K562 (cell line): Measurements from ENCODE around the gene NAGS. TPM values are rescaled to one million over a fixed set of nuclear protein-coding genes. Genes with fewer than 3 reads are reported as not detected.

Experiments used
- SETDB1 ChIP-seq: IDR thresholded peaks from one replicate; pipeline ENCODE4 v1.6.1; 2012; ENCODE audit warnings: low read length, control low read depth, inconsistent platforms
- SPI1 ChIP-seq: IDR thresholded peaks from 2 replicates; pipeline ENCODE4 v1.6.1; 2011; ENCODE audit warnings: low read depth, low read length, control low read depth, borderline replicate concordance
- U2AF2 ChIP-seq: fragments of 200-400 bp; formaldehyde crosslinking; optimal IDR thresholded peaks from 2 replicates; pipeline ENCODE3; 2017; ENCODE audit warnings: low read depth, mild to moderate bottlenecking, low read length
- ZNF785 ChIP-seq: fragments of 250-450 bp; sonication (Bioruptor Pico); IDR thresholded peaks from 2 replicates; pipeline ENCODE4 v1.4.0; 2020; ENCODE audit warnings: mild to moderate bottlenecking
- polyA plus RNA-seq, 8 experiments: library from polyadenylated mRNA; depleted of rRNA in 4 of 8; stranded (reverse) in 5 of 8; unstranded in 3 of 8; fragments of >200 nt; fragmentation: Nextera tagmentation in 2 of 8; fragmentation: Illumina TruSeq in 1 of 8; extraction: Ambion mirVana in 2 of 8; extraction: Trizol in 1 of 8; gene quantifications; 2 replicates each; pipeline versions ENCODE4 v1.2.1 to v1.2.3, GENCODE V29; 2011 to 2014; ENCODE audit warnings: inconsistent platforms in 1 of 8, missing spikeins in 1 of 8
- total RNA-seq, 7 experiments: library from RNA; depleted of rRNA in 6 of 7; stranded (reverse); fragments of >200 nt in 6 of 7; fragmentation: Illumina TruSeq in 2 of 7; extraction: Trizol in 2 of 7; gene quantifications; 2 replicates each; pipeline versions ENCODE4 v1.2.1 to v1.2.3, GENCODE V29; 2011 to 2021; ENCODE audit warnings: low replicate concordance in 1 of 7
- TF ChIP-seq, protein P1 (sequence below), 2 experiments: fragments of 450-650 bp in 1 of 2; sonication (generic) in 1 of 2; formaldehyde crosslinking in 1 of 2; IDR thresholded peaks; 2 replicates each; pipeline versions ENCODE4 v1.7.1 to v1.9.0; 2016 to 2022; ENCODE audit warnings: inconsistent platforms in 1 of 2, mild to moderate bottlenecking in 1 of 2, missing genetic modification reagents in 1 of 2
- TF ChIP-seq, protein P2 (sequence below): sonication (generic); formaldehyde crosslinking; IDR thresholded peaks from 2 replicates; pipeline ENCODE4 v1.8.0; 2022; ENCODE audit warnings: mild to moderate bottlenecking, missing genetic modification reagents
- TF ChIP-seq, protein P3 (sequence below): sonication (generic); formaldehyde crosslinking; IDR thresholded peaks from 2 replicates; pipeline ENCODE4 v1.4.0; 2020; ENCODE audit warnings: mild to moderate bottlenecking, missing genetic modification reagents
- TF ChIP-seq, protein P4 (sequence below): fragments of 200-800 bp; sonication (Bioruptor generic); IDR thresholded peaks from 2 replicates; pipeline ENCODE4 v1.6.1; 2017; ENCODE audit warnings: missing genetic modification characterization, missing compliant biosample characterization

NAGS gene
- total and polyA plus RNA-seq, 9 of the 15 experiments (the other 6 are each of a cell fraction or from before 2014, with no cell fraction given) = not detected

DNA sequence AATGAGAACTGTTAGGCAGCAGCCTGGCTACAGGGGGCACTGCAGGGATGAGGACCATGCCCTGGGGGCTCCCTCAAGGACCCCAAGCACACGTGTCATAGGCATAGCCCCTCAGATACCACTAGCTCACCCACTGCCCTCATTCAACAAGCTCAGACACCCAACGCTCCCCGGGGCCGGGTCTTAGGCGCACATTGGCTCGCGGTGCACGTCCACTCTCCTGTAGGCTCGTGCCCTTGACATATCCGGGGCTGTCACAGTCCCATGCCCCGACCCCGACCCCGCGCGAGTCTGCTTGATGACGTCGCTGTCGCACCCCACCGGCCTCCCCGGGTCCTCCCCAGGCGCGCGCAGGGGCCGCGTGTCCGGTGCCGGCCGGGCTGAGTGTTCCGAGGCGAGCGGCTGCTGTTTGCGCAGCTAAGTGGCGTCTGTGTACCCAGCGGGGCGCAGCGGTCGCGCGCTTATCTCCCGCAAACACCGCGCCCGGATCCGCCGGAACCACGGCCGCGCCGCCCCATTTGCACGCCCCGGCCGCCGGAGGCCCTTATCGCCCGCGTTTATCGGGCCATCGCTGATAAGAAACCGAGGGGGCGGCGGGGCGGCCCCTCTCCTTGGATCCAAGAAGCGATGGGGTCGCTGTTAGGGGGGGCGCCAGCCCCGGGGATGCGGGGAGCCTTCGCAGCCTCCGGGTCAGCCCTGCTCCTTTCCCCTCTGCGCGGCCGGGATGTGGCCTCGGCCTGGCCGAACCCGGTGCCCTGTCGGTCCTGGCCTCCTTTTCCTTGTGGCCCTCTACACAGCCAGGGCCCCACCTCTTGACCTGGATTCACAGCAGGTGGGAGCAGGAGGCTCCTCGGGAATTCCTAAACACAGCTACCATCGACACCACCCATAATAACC, 20.7 kb upstream of the NAGS start (continued):
- TF ChIP-seq, protein P1, sequence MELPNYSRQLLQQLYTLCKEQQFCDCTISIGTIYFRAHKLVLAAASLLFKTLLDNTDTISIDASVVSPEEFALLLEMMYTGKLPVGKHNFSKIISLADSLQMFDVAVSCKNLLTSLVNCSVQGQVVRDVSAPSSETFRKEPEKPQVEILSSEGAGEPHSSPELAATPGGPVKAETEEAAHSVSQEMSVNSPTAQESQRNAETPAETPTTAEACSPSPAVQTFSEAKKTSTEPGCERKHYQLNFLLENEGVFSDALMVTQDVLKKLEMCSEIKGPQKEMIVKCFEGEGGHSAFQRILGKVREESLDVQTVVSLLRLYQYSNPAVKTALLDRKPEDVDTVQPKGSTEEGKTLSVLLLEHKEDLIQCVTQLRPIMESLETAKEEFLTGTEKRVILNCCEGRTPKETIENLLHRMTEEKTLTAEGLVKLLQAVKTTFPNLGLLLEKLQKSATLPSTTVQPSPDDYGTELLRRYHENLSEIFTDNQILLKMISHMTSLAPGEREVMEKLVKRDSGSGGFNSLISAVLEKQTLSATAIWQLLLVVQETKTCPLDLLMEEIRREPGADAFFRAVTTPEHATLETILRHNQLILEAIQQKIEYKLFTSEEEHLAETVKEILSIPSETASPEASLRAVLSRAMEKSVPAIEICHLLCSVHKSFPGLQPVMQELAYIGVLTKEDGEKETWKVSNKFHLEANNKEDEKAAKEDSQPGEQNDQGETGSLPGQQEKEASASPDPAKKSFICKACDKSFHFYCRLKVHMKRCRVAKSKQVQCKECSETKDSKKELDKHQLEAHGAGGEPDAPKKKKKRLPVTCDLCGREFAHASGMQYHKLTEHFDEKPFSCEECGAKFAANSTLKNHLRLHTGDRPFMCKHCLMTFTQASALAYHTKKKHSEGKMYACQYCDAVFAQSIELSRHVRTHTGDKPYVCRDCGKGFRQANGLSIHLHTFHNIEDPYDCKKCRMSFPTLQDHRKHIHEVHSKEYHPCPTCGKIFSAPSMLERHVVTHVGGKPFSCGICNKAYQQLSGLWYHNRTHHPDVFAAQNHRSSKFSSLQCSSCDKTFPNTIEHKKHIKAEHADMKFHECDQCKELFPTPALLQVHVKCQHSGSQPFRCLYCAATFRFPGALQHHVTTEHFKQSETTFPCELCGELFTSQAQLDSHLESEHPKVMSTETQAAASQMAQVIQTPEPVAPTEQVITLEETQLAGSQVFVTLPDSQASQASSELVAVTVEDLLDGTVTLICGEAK (IDR thresholded peaks at IDR 0.05) = no peak; the same call in 1 of the 2 replicates
- TF ChIP-seq, protein P1 (CRISPR knock-in tag; IDR thresholded peaks at IDR 0.05) = no peak
- TF ChIP-seq SPI1 (no peak), U2AF2 (no peak), SETDB1 (no peak), ZNF785 (CRISPR knock-in tag) (no peak)
- TF ChIP-seq, protein P2, sequence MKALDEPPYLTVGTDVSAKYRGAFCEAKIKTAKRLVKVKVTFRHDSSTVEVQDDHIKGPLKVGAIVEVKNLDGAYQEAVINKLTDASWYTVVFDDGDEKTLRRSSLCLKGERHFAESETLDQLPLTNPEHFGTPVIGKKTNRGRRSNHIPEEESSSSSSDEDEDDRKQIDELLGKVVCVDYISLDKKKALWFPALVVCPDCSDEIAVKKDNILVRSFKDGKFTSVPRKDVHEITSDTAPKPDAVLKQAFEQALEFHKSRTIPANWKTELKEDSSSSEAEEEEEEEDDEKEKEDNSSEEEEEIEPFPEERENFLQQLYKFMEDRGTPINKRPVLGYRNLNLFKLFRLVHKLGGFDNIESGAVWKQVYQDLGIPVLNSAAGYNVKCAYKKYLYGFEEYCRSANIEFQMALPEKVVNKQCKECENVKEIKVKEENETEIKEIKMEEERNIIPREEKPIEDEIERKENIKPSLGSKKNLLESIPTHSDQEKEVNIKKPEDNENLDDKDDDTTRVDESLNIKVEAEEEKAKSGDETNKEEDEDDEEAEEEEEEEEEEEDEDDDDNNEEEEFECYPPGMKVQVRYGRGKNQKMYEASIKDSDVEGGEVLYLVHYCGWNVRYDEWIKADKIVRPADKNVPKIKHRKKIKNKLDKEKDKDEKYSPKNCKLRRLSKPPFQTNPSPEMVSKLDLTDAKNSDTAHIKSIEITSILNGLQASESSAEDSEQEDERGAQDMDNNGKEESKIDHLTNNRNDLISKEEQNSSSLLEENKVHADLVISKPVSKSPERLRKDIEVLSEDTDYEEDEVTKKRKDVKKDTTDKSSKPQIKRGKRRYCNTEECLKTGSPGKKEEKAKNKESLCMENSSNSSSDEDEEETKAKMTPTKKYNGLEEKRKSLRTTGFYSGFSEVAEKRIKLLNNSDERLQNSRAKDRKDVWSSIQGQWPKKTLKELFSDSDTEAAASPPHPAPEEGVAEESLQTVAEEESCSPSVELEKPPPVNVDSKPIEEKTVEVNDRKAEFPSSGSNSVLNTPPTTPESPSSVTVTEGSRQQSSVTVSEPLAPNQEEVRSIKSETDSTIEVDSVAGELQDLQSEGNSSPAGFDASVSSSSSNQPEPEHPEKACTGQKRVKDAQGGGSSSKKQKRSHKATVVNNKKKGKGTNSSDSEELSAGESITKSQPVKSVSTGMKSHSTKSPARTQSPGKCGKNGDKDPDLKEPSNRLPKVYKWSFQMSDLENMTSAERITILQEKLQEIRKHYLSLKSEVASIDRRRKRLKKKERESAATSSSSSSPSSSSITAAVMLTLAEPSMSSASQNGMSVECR (CRISPR knock-in tag) = no peak
- TF ChIP-seq, protein P3, sequence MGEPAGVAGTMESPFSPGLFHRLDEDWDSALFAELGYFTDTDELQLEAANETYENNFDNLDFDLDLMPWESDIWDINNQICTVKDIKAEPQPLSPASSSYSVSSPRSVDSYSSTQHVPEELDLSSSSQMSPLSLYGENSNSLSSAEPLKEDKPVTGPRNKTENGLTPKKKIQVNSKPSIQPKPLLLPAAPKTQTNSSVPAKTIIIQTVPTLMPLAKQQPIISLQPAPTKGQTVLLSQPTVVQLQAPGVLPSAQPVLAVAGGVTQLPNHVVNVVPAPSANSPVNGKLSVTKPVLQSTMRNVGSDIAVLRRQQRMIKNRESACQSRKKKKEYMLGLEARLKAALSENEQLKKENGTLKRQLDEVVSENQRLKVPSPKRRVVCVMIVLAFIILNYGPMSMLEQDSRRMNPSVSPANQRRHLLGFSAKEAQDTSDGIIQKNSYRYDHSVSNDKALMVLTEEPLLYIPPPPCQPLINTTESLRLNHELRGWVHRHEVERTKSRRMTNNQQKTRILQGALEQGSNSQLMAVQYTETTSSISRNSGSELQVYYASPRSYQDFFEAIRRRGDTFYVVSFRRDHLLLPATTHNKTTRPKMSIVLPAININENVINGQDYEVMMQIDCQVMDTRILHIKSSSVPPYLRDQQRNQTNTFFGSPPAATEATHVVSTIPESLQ (CRISPR knock-in tag) = no peak
- TF ChIP-seq, protein P4, sequence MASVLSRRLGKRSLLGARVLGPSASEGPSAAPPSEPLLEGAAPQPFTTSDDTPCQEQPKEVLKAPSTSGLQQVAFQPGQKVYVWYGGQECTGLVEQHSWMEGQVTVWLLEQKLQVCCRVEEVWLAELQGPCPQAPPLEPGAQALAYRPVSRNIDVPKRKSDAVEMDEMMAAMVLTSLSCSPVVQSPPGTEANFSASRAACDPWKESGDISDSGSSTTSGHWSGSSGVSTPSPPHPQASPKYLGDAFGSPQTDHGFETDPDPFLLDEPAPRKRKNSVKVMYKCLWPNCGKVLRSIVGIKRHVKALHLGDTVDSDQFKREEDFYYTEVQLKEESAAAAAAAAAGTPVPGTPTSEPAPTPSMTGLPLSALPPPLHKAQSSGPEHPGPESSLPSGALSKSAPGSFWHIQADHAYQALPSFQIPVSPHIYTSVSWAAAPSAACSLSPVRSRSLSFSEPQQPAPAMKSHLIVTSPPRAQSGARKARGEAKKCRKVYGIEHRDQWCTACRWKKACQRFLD = peak; percentile 35; the same call in 1 of the 2 replicates
